Kidney epithelial cell (primary cell): ENCODE results near the gene GGPS1. TPM values are rescaled to one million over a fixed set of nuclear protein-coding genes. Genes with fewer than 3 reads are reported as not detected.

Experiments used
- DNase-seq: peaks from one replicate; pipeline ENCODE4 v3.0.0-alpha.2; 2010; ENCODE audit warnings: low read depth
- H3K27me3 ChIP-seq: 2 replicates; pipeline ENCODE4 v1.6.0; 2011; ENCODE audit warnings: low read length; ENCODE audit not compliant: control insufficient read depth, insufficient read depth
- H3K36me3 ChIP-seq: 2 replicates; pipeline ENCODE4 v1.5.1; 2011; ENCODE audit warnings: low read length; ENCODE audit not compliant: control insufficient read depth, insufficient read depth
- H3K4me3 ChIP-seq: 2 replicates; pipeline ENCODE4 v1.5.1; 2011; ENCODE audit warnings: low read depth, mild to moderate bottlenecking, control low read depth, low read length
- total RNA-seq: library from RNA; depleted of rRNA; stranded (reverse); fragments of >200 nt; gene quantifications from 2 replicates; pipeline ENCODE4 v1.2.3, GENCODE V29; 2015
- TF ChIP-seq, protein P1 (sequence below): IDR thresholded peaks from 2 replicates; pipeline ENCODE4 v1.5.1; 2011; ENCODE audit warnings: mild to moderate bottlenecking, moderate library complexity, low read length, control low read depth, inconsistent platforms; ENCODE audit not compliant: insufficient read depth, poor library complexity, severe bottlenecking

GGPS1 gene
- total RNA-seq, 1 donor from 2014 or later = 34.9 TPM

DNA sequence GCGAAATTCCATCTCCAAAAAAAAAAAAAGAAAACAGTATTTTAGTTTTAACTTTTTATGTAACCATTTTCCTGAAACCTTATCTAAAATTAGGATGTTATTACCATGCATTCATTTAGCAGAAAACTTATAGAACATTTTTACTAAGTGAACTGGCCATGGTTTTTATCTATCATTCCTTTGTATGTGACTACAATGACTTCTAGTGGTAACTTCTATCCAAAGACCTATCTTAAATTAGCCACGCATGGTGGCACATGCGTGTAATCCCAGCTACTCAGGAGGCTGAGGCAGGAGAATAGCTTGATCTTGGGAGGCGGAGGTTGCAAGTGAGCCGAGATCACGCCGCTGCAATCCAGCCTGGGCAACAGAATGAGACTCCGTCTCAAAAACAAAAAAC lies 11.4 kb downstream of the GGPS1 start:
- H3K4me3 ChIP-seq = no peak overlapping the region
- TF ChIP-seq, protein P1, sequence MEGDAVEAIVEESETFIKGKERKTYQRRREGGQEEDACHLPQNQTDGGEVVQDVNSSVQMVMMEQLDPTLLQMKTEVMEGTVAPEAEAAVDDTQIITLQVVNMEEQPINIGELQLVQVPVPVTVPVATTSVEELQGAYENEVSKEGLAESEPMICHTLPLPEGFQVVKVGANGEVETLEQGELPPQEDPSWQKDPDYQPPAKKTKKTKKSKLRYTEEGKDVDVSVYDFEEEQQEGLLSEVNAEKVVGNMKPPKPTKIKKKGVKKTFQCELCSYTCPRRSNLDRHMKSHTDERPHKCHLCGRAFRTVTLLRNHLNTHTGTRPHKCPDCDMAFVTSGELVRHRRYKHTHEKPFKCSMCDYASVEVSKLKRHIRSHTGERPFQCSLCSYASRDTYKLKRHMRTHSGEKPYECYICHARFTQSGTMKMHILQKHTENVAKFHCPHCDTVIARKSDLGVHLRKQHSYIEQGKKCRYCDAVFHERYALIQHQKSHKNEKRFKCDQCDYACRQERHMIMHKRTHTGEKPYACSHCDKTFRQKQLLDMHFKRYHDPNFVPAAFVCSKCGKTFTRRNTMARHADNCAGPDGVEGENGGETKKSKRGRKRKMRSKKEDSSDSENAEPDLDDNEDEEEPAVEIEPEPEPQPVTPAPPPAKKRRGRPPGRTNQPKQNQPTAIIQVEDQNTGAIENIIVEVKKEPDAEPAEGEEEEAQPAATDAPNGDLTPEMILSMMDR = no peak
- H3K36me3 ChIP-seq = no peaks in the 10 kb centered on the region
- DNase-seq = no peak
- H3K27me3 ChIP-seq = no peaks in the 10 kb centered on the region

DNA sequence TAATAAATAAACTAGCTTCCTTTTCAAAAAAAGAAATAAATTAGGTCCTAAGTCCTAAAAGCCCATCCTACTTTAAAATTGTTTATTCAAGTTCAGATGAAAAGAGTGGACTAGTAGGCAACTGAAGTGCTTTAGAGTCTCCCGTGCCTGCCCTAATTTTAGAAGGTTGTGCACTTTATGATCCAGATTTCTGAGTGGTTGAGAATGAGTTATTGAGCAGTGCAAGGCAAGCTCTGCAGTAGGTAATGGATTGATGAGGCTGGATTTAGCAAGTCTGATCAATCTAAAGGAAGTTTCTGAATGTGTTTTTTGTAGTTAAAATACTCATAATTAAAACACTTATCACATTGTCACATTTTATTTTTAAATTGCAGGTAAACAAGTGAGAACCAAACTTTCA lies 13.0 kb downstream of the GGPS1 start:
- Histone ChIP-seq H3K4me3 (no peak overlapping the region), H3K36me3 (no peaks in the 10 kb centered on the region), H3K27me3 (no peaks in the 10 kb centered on the region)
- DNase-seq = no peak
- TF ChIP-seq, protein P1 = no peak

DNA sequence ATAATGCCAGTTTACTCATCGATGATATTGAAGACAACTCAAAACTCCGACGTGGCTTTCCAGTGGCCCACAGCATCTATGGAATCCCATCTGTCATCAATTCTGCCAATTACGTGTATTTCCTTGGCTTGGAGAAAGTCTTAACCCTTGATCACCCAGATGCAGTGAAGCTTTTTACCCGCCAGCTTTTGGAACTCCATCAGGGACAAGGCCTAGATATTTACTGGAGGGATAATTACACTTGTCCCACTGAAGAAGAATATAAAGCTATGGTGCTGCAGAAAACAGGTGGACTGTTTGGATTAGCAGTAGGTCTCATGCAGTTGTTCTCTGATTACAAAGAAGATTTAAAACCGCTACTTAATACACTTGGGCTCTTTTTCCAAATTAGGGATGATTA lies 13.7 kb downstream of the GGPS1 start:
- Histone ChIP-seq H3K27me3 (no peaks in the 10 kb centered on the region), H3K36me3 (no peaks in the 10 kb centered on the region), H3K4me3 (no peak overlapping the region)
- TF ChIP-seq, protein P1 = no peak
- no peak for DNase-seq

DNA sequence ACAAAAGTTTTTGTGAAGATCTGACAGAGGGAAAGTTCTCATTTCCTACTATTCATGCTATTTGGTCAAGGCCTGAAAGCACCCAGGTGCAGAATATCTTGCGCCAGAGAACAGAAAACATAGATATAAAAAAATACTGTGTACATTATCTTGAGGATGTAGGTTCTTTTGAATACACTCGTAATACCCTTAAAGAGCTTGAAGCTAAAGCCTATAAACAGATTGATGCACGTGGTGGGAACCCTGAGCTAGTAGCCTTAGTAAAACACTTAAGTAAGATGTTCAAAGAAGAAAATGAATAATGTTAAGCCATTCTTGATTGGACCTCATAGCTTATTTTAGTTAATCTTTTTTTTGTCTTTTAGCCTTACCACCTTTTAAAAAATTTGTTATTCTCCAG lies 14.1 kb downstream of the GGPS1 start:
- TF ChIP-seq, protein P1 = no peak
- H3K36me3 ChIP-seq = no peaks in the 10 kb centered on the region
- no peaks in the 10 kb centered on the region for H3K27me3 ChIP-seq
- H3K4me3 ChIP-seq = no peak overlapping the region
- no peak for DNase-seq

DNA sequence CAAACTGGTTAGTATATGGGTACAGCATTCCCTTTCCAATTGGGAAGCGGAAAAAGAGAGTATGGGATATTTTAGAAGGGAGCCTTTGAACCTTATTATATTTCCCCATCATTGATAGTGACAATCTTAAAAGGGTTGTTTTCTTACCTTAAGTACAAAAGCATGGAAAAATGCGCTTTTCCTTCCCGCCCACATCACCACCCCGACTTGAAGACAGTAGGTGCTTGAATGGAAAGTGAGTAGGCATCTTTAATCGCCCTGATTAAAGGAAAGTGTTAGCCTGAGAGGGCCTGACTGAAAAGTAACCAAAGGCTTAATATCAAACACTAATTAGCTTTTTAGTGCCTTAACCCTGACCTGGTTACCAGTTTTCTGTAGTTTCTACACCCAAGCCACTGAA lies 15.4 kb downstream of the GGPS1 start:
- Histone ChIP-seq H3K27me3 (no peaks in the 10 kb centered on the region), H3K36me3 (no peaks in the 10 kb centered on the region), H3K4me3 (no peak overlapping the region)
- TF ChIP-seq, protein P1 = no peak
- no peak for DNase-seq

DNA sequence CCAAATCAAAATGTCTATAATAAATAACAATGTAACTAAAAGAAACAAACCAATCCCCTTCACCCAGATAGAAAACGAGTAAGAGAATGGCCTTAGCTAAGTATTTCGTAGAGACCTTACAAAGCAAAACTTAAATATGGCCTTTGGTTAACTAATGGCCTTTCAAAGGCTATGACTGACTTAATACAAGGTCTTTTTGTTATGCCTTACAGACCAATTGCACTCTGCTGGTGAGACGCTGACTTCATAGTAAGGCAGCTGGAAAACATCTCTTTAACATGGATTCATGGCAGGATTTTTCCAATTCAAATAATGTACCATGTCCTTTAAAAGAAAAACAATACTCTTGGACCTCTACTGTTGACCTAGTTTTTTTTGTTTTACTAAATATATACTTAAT lies 23.1 kb downstream of the GGPS1 start:
- Histone ChIP-seq H3K4me3 (no peak overlapping the region), H3K27me3 (no peaks in the 10 kb centered on the region), H3K36me3 (no peaks in the 10 kb centered on the region)
- no peak for DNase-seq
- TF ChIP-seq, protein P1 = no peak
